Transverse colon (tissue), 4 donors: ENCODE data around the gene TBCD. TPM values are rescaled to one million over a fixed set of nuclear protein-coding genes. Genes with fewer than 3 reads are reported as not detected.
A peak's percentile ranks its signal among the peaks of the same experiment; 100 is the strongest.

Experiments used
- DNase-seq: peaks from one replicate; pipeline ENCODE4 v3.0.0-alpha.2; 2019
- H3K27ac ChIP-seq, 4 donors: fragments of 200-600 bp; sonication (generic); 2 replicates each; pipeline ENCODE4 v1.5.1; 2016 to 2018; ENCODE audit warnings: inconsistent platforms in 4 of 4
- H3K27me3 ChIP-seq: fragments of 200-600 bp; sonication (generic); 2 replicates; pipeline ENCODE4 v1.5.1; 2017; ENCODE audit warnings: inconsistent platforms
- H3K36me3 ChIP-seq, 4 donors: fragments of 200-600 bp; sonication (generic); 2 replicates each; pipeline ENCODE4 v1.5.1; 2017 to 2019; ENCODE audit warnings: inconsistent platforms in 4 of 4
- H3K4me1 ChIP-seq, 4 donors: fragments of 200-600 bp; sonication (generic); 2 replicates each; pipeline ENCODE4 v1.5.1; 2017 to 2020; ENCODE audit warnings: inconsistent platforms in 4 of 4
- H3K4me3 ChIP-seq, 4 donors: fragments of 200-600 bp; sonication (generic); 1 replicate in 1 of 4; 2 replicates in 3 of 4; pipeline versions ENCODE4 v1.5.1 to v1.6.1; 2017 to 2019; ENCODE audit warnings: inconsistent platforms in 4 of 4
- H3K9me3 ChIP-seq, 2 donors: fragments of 200-600 bp; sonication (generic); 2 replicates each; pipeline ENCODE4 v1.5.1; 2017 to 2019; ENCODE audit warnings: inconsistent platforms in 2 of 2
- EP300 ChIP-seq: sonication (generic); formaldehyde crosslinking; IDR thresholded peaks from one replicate; pipeline ENCODE4 v1.6.1; 2017; ENCODE audit warnings: antibody characterized with exemption, low read depth
- POLR2A ChIP-seq: fragments of 450-650 bp; IDR thresholded peaks from one replicate; pipeline ENCODE4 v1.6.1; 2016; ENCODE audit warnings: antibody characterized with exemption, mild to moderate bottlenecking, moderate library complexity
- POLR2AphosphoS5 ChIP-seq, 3 donors: sonication (generic); formaldehyde crosslinking; IDR thresholded peaks; one replicate each; pipeline ENCODE4 v1.6.1; 2016; ENCODE audit warnings: antibody characterized with exemption in 3 of 3
- WGBS, 2 donors: methylation state at CpG; one replicate each; pipeline ENCODE4 v1.1.5; 2018; ENCODE audit warnings: low coverage in 1 of 2; 5-methylcytosine and 5-hydroxymethylcytosine counted together
- in situ Hi-C, 4 donors: fragments of 200-750 bp; cut with MboI; loops; one replicate each; pipeline versions ENCODE4 v1.15.0 to v1.15.1; 2017; ENCODE audit warnings: low sequenced_read_pairs in 3 of 4, low pct_ligation_motif_present in 1 of 4, low pct_unique_long_range_greater_than_20kb in 1 of 4
- intact Hi-C: fragments of 100-400 bp; cut with DNase I; formaldehyde crosslinking; loops from one replicate; pipeline ENCODE4 v1.15.1; 2023; ENCODE audit warnings: low total_unique reads
- total RNA-seq, 4 donors: library from RNA; depleted of rRNA; stranded (reverse); fragments of >200 nt; gene quantifications; one replicate each; pipeline ENCODE4 v1.1.0, GENCODE V29; 2016
- TF ChIP-seq, protein P1 (sequence below), 5 experiments: fragments of 200-600 bp in 3 of 5; fragments of 450-650 bp in 2 of 5; sonication (generic) in 3 of 5; IDR thresholded peaks; 1 replicate in 2 of 5; 2 replicates in 3 of 5; pipeline ENCODE4 v1.5.1; 2016 to 2017; ENCODE audit warnings: antibody characterized with exemption in 5 of 5, inconsistent platforms in 3 of 5, mild to moderate bottlenecking in 2 of 5, moderate library complexity in 1 of 5

Gene TBCD
- total RNA-seq, 4 donors from 2014 or later = 38.6 to 104 (median 39.8) TPM

DNA sequence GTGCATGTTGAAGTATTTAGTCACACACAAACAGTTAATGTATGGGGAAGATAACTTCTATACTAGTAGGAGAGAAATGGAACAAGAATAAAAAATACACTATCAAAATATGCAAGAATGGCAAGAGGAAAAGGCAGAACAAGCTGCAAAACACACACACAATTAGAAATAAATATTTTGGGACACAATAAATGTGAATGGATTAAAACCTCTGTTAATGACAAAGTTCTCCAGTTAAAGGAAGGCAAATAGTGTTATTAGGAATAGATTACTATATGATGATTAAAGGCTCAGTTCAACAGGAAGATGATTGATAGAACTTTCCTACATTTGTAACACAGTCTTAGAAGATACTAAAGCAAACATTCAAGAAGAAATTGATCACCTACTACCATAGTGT, 194.2 kb downstream of the TBCD start:
- in situ Hi-C loops (no loop called here), intact Hi-C loops (no loop called here)
- peaks cover 0 to 28% (median 4%) of the 10 kb centered on the region in 4 donors for H3K36me3 ChIP-seq
- H3K27ac ChIP-seq = no peak overlapping the region
- TF ChIP-seq POLR2AphosphoS5 (IDR thresholded peaks at IDR 0.05) (no peak), POLR2A (no peak), EP300 (no peak)
- TF ChIP-seq, protein P1, sequence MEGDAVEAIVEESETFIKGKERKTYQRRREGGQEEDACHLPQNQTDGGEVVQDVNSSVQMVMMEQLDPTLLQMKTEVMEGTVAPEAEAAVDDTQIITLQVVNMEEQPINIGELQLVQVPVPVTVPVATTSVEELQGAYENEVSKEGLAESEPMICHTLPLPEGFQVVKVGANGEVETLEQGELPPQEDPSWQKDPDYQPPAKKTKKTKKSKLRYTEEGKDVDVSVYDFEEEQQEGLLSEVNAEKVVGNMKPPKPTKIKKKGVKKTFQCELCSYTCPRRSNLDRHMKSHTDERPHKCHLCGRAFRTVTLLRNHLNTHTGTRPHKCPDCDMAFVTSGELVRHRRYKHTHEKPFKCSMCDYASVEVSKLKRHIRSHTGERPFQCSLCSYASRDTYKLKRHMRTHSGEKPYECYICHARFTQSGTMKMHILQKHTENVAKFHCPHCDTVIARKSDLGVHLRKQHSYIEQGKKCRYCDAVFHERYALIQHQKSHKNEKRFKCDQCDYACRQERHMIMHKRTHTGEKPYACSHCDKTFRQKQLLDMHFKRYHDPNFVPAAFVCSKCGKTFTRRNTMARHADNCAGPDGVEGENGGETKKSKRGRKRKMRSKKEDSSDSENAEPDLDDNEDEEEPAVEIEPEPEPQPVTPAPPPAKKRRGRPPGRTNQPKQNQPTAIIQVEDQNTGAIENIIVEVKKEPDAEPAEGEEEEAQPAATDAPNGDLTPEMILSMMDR (IDR thresholded peaks at IDR 0.05) = no peak
- DNase-seq = no peak
- H3K4me3 ChIP-seq = no peak overlapping the region
- H3K27me3 ChIP-seq = no peaks in the 10 kb centered on the region
- peaks cover 8 to 16% of the 10 kb centered on the region in 2 donors for H3K9me3 ChIP-seq
- H3K4me1 ChIP-seq = no peaks in the 10 kb centered on the region

DNA sequence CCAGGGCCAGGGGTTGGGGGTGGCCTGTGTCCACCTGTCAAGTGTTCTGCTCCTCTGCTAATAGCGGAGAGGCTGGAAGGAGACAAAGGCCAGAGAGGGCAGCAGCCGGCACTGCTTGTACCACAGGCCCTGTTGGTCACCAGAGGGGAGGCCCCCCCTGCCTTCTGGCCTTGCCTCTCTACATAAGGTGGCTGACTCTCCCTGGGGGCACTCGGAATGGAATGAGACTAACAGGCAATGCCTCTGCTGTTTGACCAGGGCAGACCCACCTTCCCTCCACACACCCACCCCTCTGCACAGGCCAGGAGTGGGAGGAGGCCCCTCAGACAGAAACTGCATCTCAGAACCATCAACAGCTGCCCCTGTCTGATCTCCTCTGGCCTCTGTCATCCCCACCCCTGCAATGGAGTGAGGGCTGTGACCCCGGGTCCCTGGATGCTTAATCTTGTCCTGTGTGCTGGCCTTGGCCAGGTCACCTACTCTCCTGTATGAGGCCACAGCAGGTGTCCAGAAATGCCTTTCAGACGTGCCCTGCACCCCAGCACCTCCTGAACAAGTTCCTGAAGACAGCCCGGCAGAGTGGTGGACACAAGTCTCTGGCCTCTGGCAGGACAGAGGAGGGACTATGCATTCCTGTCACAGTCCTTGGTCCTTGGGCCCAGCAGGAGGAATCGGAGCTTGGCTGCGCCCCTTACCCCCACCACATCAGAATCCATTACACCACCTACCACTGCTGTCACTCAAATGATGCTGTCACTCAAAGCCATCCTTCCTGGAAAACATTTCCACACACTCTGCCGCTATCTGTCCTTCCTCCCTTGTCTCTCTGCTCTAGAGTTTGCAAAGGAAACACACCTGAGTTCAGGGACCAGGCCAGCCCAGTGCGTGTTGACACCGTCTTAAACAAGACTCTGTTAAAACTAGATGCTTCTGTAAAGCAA, 195.5 kb downstream of the TBCD start:
- H3K4me3 ChIP-seq = no peak overlapping the region
- no peak overlapping the region for H3K27ac ChIP-seq
- DNase-seq = no peak
- peaks cover 0 to 21% (median 1%) of the 10 kb centered on the region in 4 donors for H3K36me3 ChIP-seq
- TF ChIP-seq POLR2AphosphoS5 (IDR thresholded peaks at IDR 0.05) = no peak
- H3K27me3 ChIP-seq = no peaks in the 10 kb centered on the region
- in situ Hi-C loops (no loop called here), intact Hi-C loops (no loop called here)
- peaks cover 8 to 16% of the 10 kb centered on the region in 2 donors for H3K9me3 ChIP-seq
- H3K4me1 ChIP-seq = no peaks in the 10 kb centered on the region
- 93 to 100% methylated on average over 1 to 11 of the region's 11 CpGs for WGBS, 2 donors

DNA sequence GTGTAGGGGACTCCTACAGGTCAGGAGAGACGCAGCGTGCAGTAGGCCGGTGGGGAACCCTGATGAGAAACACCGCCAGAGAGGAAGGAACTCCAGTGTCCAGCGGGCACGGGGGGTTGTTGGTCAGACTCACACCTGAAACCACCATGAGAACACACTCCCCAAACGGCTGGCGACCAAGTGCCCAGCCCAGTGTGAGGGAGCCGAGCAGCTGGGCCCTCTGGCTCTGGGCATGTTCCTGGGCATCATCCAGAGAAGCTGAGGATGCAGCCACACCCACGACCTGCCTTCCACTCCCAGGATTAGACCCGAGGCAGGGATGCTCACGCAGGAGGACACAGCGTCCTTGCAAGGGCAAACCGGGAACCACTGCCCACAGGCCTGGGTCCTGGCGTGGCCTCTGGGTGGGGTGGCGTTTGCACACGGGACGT, 196.2 kb downstream of the TBCD start:
- no peaks in the 10 kb centered on the region for H3K4me1 ChIP-seq
- TF ChIP-seq POLR2A = no peak
- TF ChIP-seq EP300 = no peak
- no peak for TF ChIP-seq POLR2AphosphoS5 (IDR thresholded peaks at IDR 0.05)
- TF ChIP-seq, protein P1 (IDR thresholded peaks at IDR 0.05) = no peak
- 86 to 100% methylated on average over 4 to 18 of the region's 18 CpGs for WGBS, 2 donors
- H3K27ac ChIP-seq = no peak overlapping the region
- in situ Hi-C loops (no loop called here), intact Hi-C loops (no loop called here)
- peaks cover 0 to 15% (median 0%) of the 10 kb centered on the region in 4 donors for H3K36me3 ChIP-seq
- H3K4me3 ChIP-seq = no peak overlapping the region
- DNase-seq = peak; percentile 6
- no peaks in the 10 kb centered on the region for H3K27me3 ChIP-seq
- peaks cover 8 to 16% of the 10 kb centered on the region in 2 donors for H3K9me3 ChIP-seq

DNA sequence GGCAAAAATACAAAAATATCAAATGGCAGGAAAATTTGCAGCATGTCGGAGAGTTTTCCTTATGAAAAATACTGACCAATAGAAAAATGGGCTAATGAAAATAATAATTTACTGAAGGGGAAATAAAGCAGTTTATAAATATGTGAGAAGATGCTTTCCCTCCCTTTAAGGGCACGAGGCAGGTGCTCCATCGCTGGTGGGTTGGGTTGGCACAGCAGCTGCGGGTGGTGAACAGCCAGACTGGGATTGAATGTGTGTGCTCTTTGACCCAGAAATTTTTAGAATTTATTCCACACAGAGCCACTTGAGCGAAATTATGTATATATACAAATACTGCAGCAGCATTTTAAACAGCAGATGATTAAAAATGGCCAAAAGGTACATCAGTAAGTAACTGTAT, 197.1 kb downstream of the TBCD start:
- Histone ChIP-seq H3K4me1 (no peaks in the 10 kb centered on the region), H3K27ac (no peak overlapping the region), H3K27me3 (no peaks in the 10 kb centered on the region), H3K9me3 (peaks cover 8 to 16% of the 10 kb centered on the region in 2 donors), H3K36me3 (peaks cover 0 to 7% (median 0%) of the 10 kb centered on the region in 4 donors), H3K4me3 (no peak overlapping the region)
- intact Hi-C loops = no loop called here
- DNase-seq = no peak
- 95 to 97% methylated on average over 5 of the region's 5 CpGs for WGBS, 2 donors
- TF ChIP-seq POLR2A = no peak
- TF ChIP-seq, protein P1 (IDR thresholded peaks at IDR 0.05) = no peak
- TF ChIP-seq POLR2AphosphoS5 (IDR thresholded peaks at IDR 0.05) = no peak
- no peak for TF ChIP-seq EP300
- in situ Hi-C loops = no loop called here
